MM.1S (cell line): ENCODE results near the gene SLC3A2.

Experiments used
- EZH2phosphoT487 ChIP-seq: fragments of 300-600 bp; sonication (generic); IDR thresholded peaks from 2 replicates; pipeline ENCODE4 v1.6.1; 2018; ENCODE audit warnings: antibody characterized with exemption, low read length
- TF ChIP-seq, protein P1 (sequence below): fragments of 300-600 bp; sonication (generic); IDR thresholded peaks from 2 replicates; pipeline ENCODE4 v1.5.1; 2016; ENCODE audit warnings: antibody characterized with exemption, low read length, mixed read lengths

DNA sequence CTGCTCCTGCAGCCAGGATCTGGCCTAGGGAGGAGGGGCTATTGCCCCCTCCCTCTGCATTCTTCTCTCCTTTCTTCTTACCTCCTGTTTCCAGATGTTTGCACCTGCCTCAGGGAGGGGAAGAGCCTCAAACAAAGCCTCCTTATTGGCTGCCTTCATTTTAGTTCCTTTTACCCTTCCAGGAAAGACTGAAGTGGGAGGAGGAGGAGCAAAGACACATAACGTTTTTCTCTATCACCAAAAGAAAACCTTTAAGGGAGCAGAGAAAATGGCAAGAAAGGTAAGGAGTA is 53.7 kb downstream of the SLC3A2 start:
- TF ChIP-seq, protein P1, sequence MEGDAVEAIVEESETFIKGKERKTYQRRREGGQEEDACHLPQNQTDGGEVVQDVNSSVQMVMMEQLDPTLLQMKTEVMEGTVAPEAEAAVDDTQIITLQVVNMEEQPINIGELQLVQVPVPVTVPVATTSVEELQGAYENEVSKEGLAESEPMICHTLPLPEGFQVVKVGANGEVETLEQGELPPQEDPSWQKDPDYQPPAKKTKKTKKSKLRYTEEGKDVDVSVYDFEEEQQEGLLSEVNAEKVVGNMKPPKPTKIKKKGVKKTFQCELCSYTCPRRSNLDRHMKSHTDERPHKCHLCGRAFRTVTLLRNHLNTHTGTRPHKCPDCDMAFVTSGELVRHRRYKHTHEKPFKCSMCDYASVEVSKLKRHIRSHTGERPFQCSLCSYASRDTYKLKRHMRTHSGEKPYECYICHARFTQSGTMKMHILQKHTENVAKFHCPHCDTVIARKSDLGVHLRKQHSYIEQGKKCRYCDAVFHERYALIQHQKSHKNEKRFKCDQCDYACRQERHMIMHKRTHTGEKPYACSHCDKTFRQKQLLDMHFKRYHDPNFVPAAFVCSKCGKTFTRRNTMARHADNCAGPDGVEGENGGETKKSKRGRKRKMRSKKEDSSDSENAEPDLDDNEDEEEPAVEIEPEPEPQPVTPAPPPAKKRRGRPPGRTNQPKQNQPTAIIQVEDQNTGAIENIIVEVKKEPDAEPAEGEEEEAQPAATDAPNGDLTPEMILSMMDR, result no peak
- TF ChIP-seq EZH2phosphoT487, result no peak
